Stimulated activated CD4-positive, alpha-beta T cell treated with anti-CD3 and anti-CD28 coated beads, TNF-alpha, amount 100 ng/mL, for 24 hours (primary cell): Measurements from ENCODE around the gene SLC6A18.
"Not testable (repeated sequence)": the region's sequence is repeated elsewhere in the genome, so short reads cannot be mapped to it uniquely, and the experiment has no call there.

Experiments
- DNase-seq, 3 experiments: peaks; one replicate each; pipeline ENCODE4 v3.0.0-alpha.2; 2020; ENCODE audit warnings: low read depth in 3 of 3

The SLC6A18 gene

DNA sequence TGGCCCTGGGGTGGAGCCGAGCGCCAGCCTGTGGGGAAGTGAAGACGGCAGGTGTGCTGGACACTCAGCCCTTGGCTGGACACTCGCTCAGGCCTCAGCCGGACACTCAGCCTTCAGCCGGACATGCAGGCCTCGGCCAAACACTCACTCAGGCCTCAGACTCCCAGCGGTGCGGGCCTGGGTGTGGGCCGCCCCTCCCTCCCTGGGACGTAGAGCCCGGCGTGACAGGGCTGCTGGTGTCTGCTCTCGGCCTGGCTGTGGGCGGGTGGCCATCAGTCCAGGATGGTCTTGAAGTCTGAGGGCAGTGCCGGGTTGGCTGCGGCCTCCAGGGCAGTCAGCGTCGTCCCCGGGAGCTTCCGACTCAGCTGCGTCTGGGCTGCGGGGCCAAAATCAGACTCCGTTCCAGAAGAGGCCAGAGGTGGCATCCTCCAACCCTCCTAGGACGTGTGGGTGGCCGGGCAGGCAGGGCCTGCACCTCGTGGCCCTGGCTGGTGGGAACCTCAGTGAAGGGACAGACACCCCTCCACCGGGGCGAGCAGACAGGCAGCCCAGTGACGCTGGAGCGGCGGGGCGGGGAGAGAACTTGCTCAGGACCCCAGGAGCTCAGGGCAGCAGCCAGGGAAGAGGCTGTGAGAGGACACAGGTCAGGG, 28.4 kb downstream of the SLC6A18 start:
- DNase-seq, result no peak

DNA sequence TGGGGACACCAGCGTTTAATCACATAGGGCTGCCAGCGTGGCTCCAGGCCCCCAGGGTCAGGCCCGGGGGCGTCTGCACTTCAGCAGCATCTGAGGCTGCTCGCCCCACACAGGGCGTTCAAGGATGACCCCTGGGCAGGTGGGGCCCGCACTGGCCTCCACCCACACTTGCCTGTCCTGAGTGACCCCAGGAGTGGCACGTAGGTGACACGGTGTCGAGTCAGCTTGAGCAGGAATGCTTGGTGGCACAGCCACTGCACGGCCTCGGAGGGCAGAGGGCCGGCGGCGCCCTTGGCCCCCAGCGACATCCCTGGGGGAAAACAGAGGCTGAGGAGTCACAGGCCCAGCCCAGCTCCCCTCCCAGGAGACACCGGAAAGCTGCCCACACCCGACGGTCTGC, 29.0 kb downstream of the SLC6A18 start:
- no peak for DNase-seq

DNA sequence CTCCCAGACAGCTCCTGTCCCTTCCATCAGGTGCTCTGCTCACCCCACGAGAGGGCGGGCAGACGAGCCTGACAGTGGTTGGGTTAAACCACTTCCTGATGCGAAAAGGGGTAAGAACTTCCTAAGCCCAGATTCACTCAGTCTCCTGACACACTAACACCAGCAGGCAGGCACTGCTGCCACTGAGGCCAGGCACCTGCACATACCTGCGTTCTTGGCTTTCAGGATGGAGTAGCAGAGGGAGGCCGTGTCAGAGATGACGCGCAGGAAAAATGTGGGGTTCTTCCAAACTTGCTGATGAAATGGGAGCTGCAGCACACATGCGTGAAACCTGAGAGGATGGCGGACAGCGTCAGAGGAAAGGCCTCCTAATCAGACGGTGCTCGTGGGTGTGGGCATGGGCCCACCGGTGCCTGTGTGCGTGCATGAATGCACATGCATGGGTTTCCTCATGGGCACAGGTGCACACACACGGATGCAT, 29.9 kb downstream of the SLC6A18 start:
- peak in 2 of 3 experiments; percentile 11 to 26 for DNase-seq

DNA sequence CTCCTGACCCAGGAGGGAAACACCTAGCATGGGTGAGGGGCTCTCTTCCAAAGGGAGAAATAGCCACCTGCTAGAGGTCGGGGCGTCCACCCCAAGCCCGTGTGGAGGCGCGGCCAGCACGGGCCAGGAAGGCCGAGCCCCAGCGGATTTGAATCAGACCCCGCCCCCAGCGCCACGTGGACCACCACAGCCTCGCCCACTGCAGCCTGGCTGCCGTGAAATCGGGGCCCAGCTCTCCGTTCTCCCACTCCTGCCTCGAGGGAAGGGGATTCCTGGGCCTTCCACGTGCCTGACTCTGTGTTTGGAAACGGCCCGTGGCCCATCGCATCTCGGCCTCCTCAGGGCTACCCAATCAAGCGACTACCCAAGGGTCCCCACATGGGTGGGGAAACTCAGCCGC, 31.6 kb downstream of the SLC6A18 start:
- DNase-seq, result no peak

DNA sequence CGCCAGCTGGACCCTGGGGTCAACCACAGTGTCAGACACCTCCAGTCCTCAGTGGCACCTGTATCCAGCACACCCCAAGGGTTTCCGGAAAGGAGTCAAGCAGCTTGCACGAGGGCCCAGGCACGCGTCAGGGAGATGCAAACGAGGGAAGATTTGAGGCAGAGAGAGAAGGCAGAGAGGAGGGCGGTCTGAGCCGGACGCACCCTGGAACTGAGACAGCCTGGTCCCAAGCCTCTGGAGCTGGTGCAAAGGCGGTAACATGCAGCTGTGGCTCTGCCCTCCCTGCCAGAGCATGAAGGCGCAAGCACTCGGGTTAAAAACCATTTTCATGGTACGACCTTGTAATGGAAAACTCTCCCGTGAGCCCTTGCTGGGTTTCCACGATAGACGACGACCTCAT, 32.2 kb downstream of the SLC6A18 start:
- DNase-seq, result no peak

DNA sequence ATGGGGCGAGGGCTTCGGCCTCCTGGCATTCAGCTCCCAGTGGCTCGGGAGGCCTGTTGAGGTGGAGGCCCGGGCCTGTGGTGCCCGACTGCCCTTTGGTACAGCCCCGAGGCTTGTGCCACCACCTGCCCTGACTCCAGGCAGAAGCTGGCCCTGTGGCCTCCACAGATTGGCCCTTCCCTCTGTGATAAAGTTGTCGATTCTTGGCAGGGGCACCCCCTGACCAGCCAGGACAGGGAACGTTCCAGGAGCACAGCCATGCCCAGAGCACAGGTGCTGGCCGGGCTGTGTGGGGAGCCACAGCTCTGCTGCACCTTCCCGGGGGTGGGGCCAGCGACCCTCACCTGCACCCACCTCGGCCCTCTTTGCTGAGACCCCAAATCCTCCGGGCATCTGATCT, 32.7 kb downstream of the SLC6A18 start:
- DNase-seq, result no peak

DNA sequence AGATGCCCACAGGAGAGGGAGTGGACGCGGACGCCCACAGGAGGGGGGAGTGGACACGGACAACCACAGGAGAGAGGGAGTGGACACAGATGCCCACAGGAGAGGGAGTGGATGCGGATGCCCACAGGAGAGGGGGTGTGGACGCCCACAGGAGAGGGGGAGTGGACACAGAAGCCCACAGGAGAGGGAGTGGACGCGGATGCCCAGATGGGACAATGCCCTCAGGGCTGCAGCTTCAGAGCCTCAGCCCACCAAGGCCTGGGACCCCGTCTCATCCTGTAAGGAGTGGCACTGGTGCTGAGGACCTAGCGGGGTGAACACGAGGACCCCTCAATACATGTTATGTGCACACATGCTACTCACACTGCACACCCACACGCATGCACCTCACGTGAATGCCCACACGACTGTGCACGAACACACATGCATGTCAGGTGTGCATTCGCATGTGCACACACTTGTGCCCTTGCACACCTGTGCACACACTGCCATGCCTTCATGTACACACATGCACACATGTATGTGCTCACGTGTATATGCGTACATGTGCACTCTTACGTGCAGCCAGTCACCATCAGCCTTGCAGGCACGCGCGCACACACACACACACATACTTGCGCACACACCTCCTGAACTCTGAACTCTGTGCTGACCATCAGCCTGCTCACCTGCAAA, 34.8 kb downstream of the SLC6A18 start:
- DNase-seq, result no peak

DNA sequence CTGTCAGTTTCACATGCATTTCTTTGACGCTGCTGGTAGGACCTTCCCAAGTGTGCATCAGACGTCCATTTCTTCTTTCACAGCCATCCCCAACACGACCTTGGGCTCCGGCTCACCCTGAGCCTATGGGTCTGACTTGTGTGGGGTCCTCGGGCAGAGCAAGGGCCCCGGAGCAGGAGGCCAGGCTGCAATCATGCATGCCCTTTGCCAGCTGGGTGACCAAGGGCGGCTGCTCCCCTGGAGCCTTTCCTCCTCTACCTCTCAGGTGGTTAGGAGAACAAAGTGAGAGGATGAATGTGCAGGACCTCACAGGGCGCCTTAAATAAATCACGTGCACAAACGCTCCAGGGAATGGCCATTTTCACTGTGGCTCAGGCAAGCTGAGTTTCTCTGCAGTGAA, 36.5 kb downstream of the SLC6A18 start:
- no peak for DNase-seq

DNA sequence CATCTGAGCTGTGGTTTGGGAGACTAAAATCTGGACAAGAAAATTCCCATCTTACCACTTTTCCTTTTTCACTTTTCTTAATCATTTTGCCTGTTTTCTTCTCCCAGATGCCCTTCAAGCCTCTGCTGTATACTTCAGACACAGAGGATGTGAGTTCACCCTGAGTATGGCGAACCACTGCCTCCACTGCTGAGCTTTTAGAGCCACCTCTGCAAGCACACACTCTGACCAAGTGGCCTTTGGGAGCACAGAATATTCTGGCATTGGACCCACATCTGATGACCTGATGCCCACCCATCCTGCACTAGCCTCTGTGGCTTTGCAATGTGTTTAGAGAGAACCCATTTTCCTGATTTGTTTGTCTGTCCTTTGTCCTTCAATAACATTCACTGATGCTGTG, 37.2 kb downstream of the SLC6A18 start:
- DNase-seq, result no peak

DNA sequence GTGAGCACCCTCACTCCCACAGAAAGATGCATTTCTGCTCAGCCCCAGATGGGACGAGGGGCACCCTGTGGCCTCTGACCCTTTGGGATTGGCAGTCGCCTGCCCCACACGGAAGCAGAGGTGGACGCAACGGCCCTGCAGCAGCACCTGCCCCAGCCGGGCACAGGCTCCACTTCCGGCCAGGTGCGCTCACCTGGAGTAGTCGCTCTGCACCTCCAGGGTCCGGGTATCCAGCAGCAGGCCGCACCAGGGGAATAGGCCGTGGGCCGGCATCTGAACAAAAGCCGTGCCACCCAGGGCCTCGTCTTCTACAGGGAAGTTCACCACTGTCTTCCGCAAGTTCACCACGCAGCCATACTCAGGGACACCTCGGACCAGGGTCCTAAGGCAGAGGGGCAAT, 39.0 kb downstream of the SLC6A18 start:
- no peak for DNase-seq

DNA sequence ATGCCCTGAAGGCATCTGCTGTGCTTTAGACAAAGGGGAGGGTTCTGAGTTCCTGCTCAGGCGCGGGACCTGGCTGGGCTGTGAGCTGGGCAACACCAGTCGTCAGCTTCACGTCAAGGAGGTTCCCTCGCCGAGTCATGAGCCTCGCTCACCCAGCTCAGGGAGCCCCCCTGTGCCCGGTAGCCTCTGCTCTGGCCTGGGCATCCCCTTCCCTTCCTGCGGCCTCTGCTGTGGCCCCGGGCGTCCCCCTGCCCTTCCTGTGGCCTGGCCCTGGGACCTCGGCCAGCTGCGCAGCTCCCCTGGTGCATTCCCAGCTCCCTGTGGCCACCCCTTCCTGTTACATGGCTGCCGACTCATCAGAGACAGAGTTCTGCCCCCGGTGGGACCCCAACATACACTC, 39.8 kb downstream of the SLC6A18 start:
- no peak for DNase-seq

DNA sequence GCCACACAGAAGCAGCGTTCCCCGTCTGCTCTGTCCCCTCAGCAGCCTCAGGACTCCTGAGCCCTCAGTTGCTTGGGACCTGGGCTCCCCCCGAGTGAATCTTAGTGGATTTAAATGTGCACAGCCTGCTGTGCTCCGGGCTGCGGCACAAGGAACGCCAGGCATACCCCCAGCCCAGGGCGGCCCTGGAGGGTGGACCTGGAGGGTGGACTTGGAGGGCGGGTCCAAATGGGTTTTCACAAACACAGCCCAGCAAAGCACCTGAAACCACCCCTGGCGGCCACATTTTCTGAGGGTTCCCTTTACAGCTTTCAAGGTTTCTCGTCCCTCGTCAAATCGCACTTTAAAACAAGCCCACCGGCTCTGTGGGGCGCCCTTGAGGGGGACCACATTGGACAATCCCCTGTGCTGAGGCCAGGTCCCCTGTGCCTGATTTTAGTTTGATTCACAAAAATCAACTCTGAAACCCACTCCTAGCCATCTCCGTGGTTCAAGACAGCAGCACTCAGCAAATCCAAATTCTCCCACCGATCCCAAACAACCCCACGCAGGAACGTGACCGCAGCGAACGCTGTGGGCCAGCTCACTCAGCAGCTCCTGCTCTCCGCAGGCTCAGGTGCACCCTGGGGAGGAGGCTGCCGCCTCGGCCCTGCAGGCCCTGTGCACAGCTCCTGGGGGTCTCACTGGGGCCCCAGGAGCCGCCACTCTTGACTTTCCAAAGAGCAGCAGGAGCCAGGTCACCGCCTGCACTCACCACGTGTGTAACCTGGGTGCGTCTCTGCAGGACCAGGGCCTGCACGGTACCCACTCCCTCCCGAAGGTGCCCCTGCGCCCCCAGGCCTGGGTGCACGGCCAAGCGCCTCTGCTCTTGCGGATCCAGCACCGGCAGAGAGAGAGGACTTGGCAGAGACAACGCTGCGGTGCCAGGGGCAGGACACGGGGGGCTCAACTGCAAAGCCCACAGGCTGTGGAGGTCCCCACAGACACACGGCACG, 40.6 kb downstream of the SLC6A18 start:
- DNase-seq, result no peak

DNA sequence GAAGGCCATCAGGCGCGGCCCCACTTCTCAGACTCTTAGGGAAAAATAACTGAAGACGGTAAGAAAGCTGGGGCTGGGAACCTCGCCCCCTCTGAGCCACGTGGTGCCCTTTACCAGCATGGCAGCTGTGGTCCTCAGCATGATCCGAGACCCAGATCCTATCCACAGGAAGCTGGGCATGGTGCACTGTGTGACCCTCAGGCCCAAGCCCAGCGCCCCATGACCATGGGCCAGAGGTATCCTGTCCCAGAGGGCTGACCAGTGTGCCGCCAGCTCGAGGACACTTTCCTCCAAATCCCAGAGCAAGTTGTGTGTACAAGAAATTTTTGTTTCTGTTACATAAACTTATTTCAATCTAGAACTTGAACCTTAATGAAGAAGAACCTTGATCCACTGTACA, 41.6 kb downstream of the SLC6A18 start:
- DNase-seq, result no peak

DNA sequence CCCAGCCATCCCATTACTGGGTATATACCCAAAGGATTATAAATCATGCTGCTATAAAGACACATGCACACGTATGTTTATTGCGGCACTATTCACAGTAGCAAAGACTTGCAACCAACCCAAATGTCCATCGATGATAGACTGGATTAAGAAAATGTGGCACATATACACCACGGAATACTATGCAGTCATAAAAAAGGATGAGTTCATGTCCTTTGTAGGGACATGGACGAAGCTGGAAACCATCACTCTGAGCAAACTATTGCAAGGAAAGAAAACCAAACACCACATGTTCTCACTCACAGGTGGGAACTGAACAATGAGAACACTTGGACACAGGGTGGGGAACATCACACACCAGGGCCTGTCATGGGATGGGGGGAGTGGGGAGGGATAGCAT, 42.3 kb downstream of the SLC6A18 start:
- DNase-seq, result not testable (repeated sequence)

DNA sequence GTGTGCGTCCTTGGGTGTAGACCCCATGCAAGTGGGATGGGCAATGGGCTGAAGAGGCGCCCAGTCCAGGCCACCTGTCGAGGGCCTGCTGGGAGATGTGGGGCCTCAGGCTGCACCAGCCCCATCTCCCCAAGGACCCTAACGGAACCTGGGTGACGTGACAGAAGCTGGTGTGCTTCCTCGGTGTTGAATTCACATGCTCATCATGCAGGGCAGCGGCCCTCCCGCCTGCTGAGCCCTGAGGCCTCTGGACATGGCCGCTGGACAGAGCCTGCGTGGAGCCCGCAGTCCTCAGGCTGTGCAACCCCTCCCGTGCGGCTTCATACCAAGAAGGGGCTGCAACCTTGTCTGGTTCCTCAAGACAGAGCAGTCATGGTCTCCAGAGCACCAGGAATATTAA, 42.9 kb downstream of the SLC6A18 start:
- no peak for DNase-seq

DNA sequence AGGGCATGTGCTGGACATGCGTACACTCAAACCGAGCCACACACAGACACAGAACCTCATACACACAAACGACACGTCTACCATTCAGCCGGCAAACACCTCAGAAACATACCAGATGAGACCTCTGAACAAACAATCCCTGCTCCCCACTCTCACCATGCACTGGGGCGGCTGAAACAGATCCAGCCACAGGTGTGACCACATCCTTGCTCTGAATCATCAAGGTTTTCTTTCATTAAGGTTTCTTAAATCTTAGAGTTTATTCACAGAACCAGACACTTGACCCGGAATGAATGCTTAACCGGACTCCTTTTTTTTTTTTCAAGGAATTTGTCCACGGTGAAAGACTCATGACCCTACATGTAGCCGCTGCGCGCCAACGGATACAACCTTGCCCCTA, 43.5 kb downstream of the SLC6A18 start:
- DNase-seq, result peak in 1 of 3 experiments; percentile 13

DNA sequence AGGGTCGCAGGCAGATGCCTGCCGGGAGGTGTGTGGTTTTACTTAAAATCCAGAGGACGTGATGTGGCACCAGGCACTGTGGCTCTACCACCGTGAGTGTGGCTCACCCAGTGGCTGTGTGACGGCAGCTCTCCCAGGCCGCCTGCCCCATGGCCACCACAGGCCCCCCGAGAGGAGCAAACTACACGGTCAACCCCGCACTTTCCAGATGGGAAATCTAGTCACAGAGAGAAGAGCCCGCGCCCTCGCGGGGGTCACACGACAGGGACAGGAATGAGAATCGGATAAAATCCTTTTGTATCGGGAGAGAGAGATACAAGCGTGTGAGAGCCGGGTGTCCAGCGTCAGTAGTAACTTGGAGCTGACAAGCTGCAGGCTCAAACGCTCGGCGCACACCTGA, 45.2 kb downstream of the SLC6A18 start:
- no peak for DNase-seq

DNA sequence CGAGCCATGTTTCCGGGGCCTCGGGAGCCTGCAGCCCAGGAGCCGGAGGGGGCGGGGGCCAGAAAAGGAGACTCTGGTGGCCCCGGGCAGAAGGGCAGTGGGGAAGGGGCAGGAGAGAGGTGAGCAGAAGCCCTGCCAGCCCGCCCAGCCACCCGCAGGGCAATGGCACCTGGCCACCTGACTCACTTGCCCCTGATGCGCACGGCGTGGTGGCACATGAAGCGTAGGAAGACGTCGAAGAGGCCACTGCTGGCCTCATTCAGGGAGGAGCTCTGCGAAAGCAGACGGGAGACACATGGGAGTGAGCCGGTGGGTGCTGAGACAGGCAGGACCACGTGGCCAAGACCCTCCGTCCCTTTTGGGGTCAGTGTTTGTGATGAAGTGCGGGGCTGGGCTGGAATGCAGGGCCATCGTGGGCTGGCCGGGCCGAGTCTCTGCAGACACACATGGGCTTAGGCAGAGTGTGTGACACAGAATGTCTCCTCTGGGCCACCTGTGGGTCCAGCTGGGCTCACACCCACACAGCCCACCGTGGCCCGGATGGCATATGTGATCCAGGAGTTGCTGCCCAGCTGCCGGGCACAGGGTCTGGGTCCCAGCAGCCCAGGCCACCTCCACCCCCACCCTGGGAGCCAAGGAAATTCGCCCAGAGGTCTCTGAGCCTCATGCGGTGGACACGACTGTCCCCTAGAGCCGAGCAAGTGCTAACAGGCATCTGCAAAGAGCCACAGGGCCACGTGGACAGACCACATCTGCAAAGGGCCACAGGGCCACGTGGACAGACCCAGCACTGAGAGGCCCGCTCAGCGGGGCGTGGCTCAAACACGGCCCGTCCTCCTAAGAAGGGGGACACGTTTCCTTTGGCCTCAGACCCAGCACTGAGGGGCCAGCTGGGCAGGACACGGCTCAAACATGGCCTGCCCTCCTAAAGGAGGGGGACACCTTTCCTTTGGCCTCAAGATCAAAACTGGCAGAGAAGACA, 46.0 kb downstream of the SLC6A18 start:
- no peak for DNase-seq

DNA sequence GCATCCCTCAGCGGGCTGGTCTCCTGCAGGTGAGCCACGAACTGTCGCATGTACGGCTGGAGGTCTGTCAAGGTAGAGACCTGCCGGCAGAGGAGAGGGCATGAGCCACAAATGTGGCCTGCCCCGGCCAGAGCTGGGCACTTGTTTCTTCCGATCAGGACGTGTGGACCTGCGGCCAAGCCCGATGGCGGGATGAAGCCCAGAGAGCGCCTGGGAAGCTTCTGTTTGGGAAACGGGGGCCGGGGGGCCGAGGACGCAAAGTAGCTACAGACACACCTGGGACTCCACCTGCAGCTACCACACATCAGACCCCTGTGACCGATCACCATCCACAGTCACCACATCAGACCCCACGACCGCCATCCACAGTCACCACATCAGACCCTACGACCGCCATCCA, 47.0 kb downstream of the SLC6A18 start:
- DNase-seq, result no peak

DNA sequence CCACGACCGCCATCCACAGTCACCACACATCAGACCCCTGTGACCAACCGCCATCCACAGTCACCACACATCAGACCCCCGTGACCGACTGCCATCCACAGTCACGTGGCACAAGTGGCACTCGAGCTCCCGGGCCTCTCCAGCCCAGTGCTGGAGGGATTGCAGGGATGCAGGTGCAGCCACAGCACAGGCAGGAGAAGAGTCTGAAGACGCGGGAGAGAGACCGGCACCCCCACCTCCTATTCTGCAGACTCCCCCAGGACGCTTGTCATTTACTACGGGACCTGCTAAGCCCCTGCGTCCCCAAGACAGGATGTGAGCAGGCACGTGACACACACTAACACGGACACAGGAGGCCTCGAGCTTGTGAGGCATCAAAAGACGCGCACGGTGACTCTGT, 48.6 kb downstream of the SLC6A18 start:
- DNase-seq, result no peak

DNA sequence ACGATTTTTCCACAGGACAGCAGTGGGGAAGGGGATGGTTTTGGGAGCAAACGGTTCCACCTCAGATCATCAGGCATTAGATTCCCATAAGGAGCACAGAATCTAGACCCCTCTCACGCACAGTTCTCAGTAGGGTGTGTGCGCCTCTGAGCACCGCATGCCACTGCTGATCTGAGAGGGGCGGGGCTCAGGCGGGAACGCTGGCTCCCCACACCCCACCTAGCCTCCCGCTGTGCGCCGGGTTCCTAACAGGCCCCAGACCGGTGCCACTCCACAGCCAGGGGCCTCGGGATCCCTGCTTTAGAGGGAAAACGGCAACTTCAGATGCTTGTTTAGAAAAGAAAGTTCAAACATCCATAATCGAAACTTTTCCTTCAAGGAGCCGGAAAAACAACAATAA, 49.3 kb downstream of the SLC6A18 start:
- DNase-seq, result no peak
